HCT116 (cell line): ENCODE data around the gene ANXA3. TPM values are rescaled to one million over a fixed set of nuclear protein-coding genes. Genes with fewer than 3 reads are reported as not detected.

ENCODE experiments used
- ATAC-seq: fragments of 200-7000 bp; cut with Tn5 transposase; 2 replicates; pipeline ENCODE4 v1.9.1; 2020; ENCODE audit warnings: mild to moderate bottlenecking, moderate library complexity
- BruUV-seq: library from RNA; stranded (reverse); fragments of 400-500 nt; replicated peaks from 2 replicates; lab custom pipeline; 2021; lab: Mats Ljungman, UMichigan
- CTCF ChIA-PET: fragments of 300-600 bp; sonication (Branson Sonifier 250); formaldehyde crosslinking; loops from one replicate; lab custom pipeline; 2021; ENCODE audit warnings: antibody characterized with exemption; lab: Charles Lee
- POLR2A ChIA-PET: fragments of 300-600, 350-600 bp; sonication (Branson Sonifier 250); formaldehyde crosslinking; loops from one replicate; lab custom pipeline; 2021; ENCODE audit warnings: antibody characterized with exemption; lab: Charles Lee
- RAD21 ChIA-PET, 2 experiments: fragments of 300-600 bp; sonication (Branson Sonifier 250); formaldehyde crosslinking; loops; one replicate each; lab custom pipeline; 2023; ENCODE audit warnings: low total read pairs in 2 of 2; ENCODE audit not compliant: uncharacterized antibody in 2 of 2, unreplicated experiment in 2 of 2, low non-redundant PET in 1 of 2; lab: Charles Lee
- DNase-seq: peaks from one replicate; pipeline ENCODE4 v3.0.0-alpha.2; 2010; ENCODE audit warnings: low read depth, low spot score
- H2AFZ ChIP-seq: fragments of 200-600 bp; shearing (Covaris generic), sonication (generic); 2 replicates; pipeline ENCODE4 v1.6.1; 2017; ENCODE audit warnings: low read depth, mixed run types, mixed read lengths, antibody characterized with exemption, low read length; ENCODE audit not compliant: poor library complexity, severe bottlenecking
- H3K27ac ChIP-seq: 2 replicates; pipeline ENCODE4 v1.5.1; 2012; ENCODE audit warnings: low read depth, low read length
- H3K27me3 ChIP-seq: fragments of 200-600 bp; sonication (generic); 2 replicates; pipeline ENCODE4 v1.6.1; 2016; ENCODE audit warnings: mixed run types, low read length, mixed read lengths; ENCODE audit not compliant: insufficient read depth
- H3K36me3 ChIP-seq, 2 experiments: fragments of 200-500 bp in 1 of 2; fragments of 200-600 bp in 1 of 2; sonication (Bioruptor generic) in 1 of 2; sonication (generic) in 1 of 2; 2 replicates each; pipeline versions ENCODE4 v1.5.1 to v1.6.1; 2014 to 2016; ENCODE audit warnings: low read length in 2 of 2, inconsistent platforms in 1 of 2, mixed read lengths in 1 of 2, mixed run types in 1 of 2; ENCODE audit not compliant: insufficient read depth in 2 of 2, control insufficient read depth in 1 of 2
- H3K4me1 ChIP-seq, 2 experiments: fragments of 200-600 bp in 1 of 2; sonication (generic) in 1 of 2; 2 replicates each; pipeline versions ENCODE4 v1.5.1 to v1.6.1; 2012 to 2017; ENCODE audit warnings: low read length in 2 of 2, inconsistent platforms in 1 of 2, mild to moderate bottlenecking in 1 of 2, mixed read lengths in 1 of 2, mixed run types in 1 of 2, moderate library complexity in 1 of 2; ENCODE audit not compliant: insufficient read depth in 2 of 2, control insufficient read depth in 1 of 2
- H3K4me2 ChIP-seq: fragments of 200-600 bp; sonication (generic); 2 replicates; pipeline ENCODE4 v1.6.1; 2017; ENCODE audit warnings: mixed run types, low read length, mixed read lengths
- H3K4me3 ChIP-seq, 2 experiments: fragments of 200-600 bp in 1 of 2; sonication (generic) in 1 of 2; replicated peaks in 1 of 2; 2 replicates each; pipeline ENCODE4 v1.5.1; 2011 to 2016; ENCODE audit warnings: low read length in 2 of 2, control low read depth in 1 of 2, low read depth in 1 of 2, mild to moderate bottlenecking in 1 of 2, mixed read lengths in 1 of 2, mixed run types in 1 of 2
- H3K79me2 ChIP-seq: fragments of 200-600 bp; sonication (generic); 2 replicates; pipeline ENCODE4 v1.6.1; 2017; ENCODE audit warnings: mild to moderate bottlenecking, mixed run types, low read length, moderate library complexity, mixed read lengths; ENCODE audit not compliant: insufficient read depth
- H3K9ac ChIP-seq: fragments of 200-600 bp; sonication (generic); 2 replicates; pipeline ENCODE4 v1.6.1; 2016; ENCODE audit warnings: low read length, mixed read lengths
- H3K9me2 ChIP-seq: fragments of 200-600 bp; sonication (generic), shearing (Covaris generic); 2 replicates; pipeline ENCODE4 v1.6.1; 2017; ENCODE audit warnings: mixed run types, mild to moderate bottlenecking, moderate library complexity; ENCODE audit not compliant: insufficient read depth
- H3K9me3 ChIP-seq, 2 experiments: fragments of 200-500 bp in 1 of 2; fragments of 200-600 bp in 1 of 2; sonication (Bioruptor generic) in 1 of 2; sonication (generic) in 1 of 2; 2 replicates each; pipeline ENCODE4 v1.6.1; 2014 to 2017; ENCODE audit warnings: low read length in 2 of 2, mixed read lengths in 2 of 2, inconsistent platforms in 1 of 2, low read depth in 1 of 2, mild to moderate bottlenecking in 1 of 2, mixed run types in 1 of 2, moderate library complexity in 1 of 2; ENCODE audit not compliant: control insufficient read depth in 1 of 2, insufficient read depth in 1 of 2
- H4K20me1 ChIP-seq: fragments of 200-600 bp; sonication (generic), shearing (Covaris generic); 2 replicates; pipeline ENCODE4 v1.6.1; 2017; ENCODE audit warnings: mixed run types, mild to moderate bottlenecking, moderate library complexity; ENCODE audit not compliant: insufficient read depth
- CEBPB ChIP-seq: IDR thresholded peaks from 2 replicates; pipeline ENCODE4 v1.6.1; 2012; ENCODE audit warnings: low read depth
- EGR1 ChIP-seq: IDR thresholded peaks from 2 replicates; pipeline ENCODE4 v1.6.1; 2012; ENCODE audit warnings: low read depth
- ELF1 ChIP-seq: IDR thresholded peaks from 2 replicates; pipeline ENCODE4 v1.6.1; 2012; ENCODE audit warnings: low read depth, borderline replicate concordance
- EZH2 ChIP-seq: fragments of 200-600 bp; sonication (generic); IDR thresholded peaks from 2 replicates; pipeline ENCODE4 v1.6.1; 2017; ENCODE audit warnings: antibody characterized with exemption, mixed run types
- EZH2phosphoT487 ChIP-seq: fragments of 200-600 bp; IDR thresholded peaks from 2 replicates; pipeline ENCODE4 v1.6.1; 2018; ENCODE audit warnings: antibody characterized with exemption, borderline replicate concordance
- POLR2AphosphoS5 ChIP-seq: IDR thresholded peaks from 2 replicates; pipeline ENCODE4 v1.6.1; 2011; ENCODE audit warnings: mild to moderate bottlenecking, low read depth, low read length, moderate library complexity
- RAD21 ChIP-seq: IDR thresholded peaks from 2 replicates; pipeline ENCODE4 v1.6.1; 2012; ENCODE audit warnings: low read depth, mild to moderate bottlenecking
- SP1 ChIP-seq: IDR thresholded peaks from 2 replicates; pipeline ENCODE4 v1.6.1; 2012; ENCODE audit warnings: low read depth
- SRF ChIP-seq: IDR thresholded peaks from 2 replicates; pipeline ENCODE4 v1.6.1; 2012; ENCODE audit warnings: low read depth
- YY1 ChIP-seq: IDR thresholded peaks from 2 replicates; pipeline ENCODE4 v1.6.1; 2011; ENCODE audit warnings: low read length, low read depth, moderate library complexity, mild to moderate bottlenecking; ENCODE audit not compliant: insufficient replicate concordance; ENCODE audit errors: extremely low read depth
- intact Hi-C: fragments of 100-400 bp; cut with micrococcal nuclease; formaldehyde crosslinking; loops from 2 replicates; pipeline ENCODE4 v1.10.0; 2022
- total RNA-seq: library from RNA; stranded (reverse); gene quantifications from one replicate; pipeline ENCODE4 v1.2.1, GENCODE V29; 2021; ENCODE audit not compliant: unreplicated experiment
- TF ChIP-seq, protein P1 (sequence below): IDR thresholded peaks from 2 replicates; pipeline ENCODE4 v1.6.1; 2012; ENCODE audit warnings: low read depth
- TF ChIP-seq, protein P2 (sequence below): IDR thresholded peaks from 2 replicates; pipeline ENCODE4 v1.6.1; 2012
- TF ChIP-seq, protein P3 (sequence below): IDR thresholded peaks from 2 replicates; pipeline ENCODE4 v1.6.1; 2012
- TF ChIP-seq, protein P4 (sequence below): IDR thresholded peaks from 2 replicates; pipeline ENCODE4 v1.6.1; 2011; ENCODE audit warnings: mild to moderate bottlenecking, low read length, moderate library complexity; ENCODE audit not compliant: insufficient replicate concordance; ENCODE audit errors: extremely low read depth

Gene ANXA3
- total RNA-seq, 1 experiment from 2014 or later, result 158 TPM

DNA sequence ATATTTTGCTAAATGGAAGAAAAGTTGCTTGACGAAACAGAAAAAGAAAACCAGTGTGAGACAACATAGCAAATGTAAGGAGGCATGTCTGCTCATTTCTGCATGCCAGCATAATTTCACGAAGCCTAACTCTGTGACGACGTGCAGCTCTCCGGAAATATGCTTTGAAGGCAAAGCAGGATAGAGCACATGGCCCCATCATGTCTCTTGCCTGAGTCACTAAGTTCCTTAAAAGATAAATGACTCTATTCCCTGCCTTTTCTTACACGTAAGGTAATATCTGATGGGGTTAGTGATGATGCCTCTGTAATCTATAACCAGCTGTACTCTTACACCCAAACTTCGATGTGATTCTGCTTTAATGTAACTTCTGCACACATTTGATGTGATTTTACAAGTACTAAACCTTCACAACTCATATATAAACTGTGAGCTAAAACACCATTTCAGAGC is 64.5 kb downstream of the ANXA3 start (continued):
- TF ChIP-seq, protein P1, sequence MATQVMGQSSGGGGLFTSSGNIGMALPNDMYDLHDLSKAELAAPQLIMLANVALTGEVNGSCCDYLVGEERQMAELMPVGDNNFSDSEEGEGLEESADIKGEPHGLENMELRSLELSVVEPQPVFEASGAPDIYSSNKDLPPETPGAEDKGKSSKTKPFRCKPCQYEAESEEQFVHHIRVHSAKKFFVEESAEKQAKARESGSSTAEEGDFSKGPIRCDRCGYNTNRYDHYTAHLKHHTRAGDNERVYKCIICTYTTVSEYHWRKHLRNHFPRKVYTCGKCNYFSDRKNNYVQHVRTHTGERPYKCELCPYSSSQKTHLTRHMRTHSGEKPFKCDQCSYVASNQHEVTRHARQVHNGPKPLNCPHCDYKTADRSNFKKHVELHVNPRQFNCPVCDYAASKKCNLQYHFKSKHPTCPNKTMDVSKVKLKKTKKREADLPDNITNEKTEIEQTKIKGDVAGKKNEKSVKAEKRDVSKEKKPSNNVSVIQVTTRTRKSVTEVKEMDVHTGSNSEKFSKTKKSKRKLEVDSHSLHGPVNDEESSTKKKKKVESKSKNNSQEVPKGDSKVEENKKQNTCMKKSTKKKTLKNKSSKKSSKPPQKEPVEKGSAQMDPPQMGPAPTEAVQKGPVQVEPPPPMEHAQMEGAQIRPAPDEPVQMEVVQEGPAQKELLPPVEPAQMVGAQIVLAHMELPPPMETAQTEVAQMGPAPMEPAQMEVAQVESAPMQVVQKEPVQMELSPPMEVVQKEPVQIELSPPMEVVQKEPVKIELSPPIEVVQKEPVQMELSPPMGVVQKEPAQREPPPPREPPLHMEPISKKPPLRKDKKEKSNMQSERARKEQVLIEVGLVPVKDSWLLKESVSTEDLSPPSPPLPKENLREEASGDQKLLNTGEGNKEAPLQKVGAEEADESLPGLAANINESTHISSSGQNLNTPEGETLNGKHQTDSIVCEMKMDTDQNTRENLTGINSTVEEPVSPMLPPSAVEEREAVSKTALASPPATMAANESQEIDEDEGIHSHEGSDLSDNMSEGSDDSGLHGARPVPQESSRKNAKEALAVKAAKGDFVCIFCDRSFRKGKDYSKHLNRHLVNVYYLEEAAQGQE, result no peak
- TF ChIP-seq, protein P2, sequence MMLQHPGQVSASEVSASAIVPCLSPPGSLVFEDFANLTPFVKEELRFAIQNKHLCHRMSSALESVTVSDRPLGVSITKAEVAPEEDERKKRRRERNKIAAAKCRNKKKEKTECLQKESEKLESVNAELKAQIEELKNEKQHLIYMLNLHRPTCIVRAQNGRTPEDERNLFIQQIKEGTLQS, result no peak
- TF ChIP-seq POLR2AphosphoS5, result no peak
- TF ChIP-seq SP1, result no peak
- no peak for TF ChIP-seq EZH2phosphoT487
- no peak for TF ChIP-seq EZH2
- no peak for TF ChIP-seq RAD21

DNA sequence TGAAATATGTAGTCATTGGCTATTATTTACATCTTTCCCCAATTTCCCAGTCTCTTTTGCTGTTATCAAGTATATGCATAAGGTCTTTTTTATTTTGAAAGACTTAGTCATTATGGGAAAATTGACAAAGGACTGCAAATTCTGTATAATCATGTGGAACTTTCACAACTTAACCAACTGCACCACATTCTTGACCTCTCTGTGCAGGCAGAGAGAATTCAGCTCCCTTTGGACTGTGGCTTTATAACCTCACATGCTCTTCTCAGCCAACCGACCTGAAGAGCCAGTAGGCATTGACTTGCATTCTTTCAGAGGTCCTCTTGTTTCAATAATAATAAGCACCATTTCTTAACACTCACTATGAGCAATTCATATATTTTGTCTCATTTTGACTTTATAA is 66.9 kb downstream of the ANXA3 start:
- ChIA-PET CTCF (no interaction called here), POLR2A (no interaction called here), RAD21 (no interaction called here)
- Histone ChIP-seq H3K4me2 (no peak overlapping the region), H3K9me3 (no peaks in the 10 kb centered on the region), H3K36me3 (no peaks in the 10 kb centered on the region), H4K20me1 (no peaks in the 10 kb centered on the region), H3K9me2 (no peaks in the 10 kb centered on the region), H3K27me3 (no peaks in the 10 kb centered on the region), H3K9ac (no peak overlapping the region), H3K79me2 (no peaks in the 10 kb centered on the region), H3K27ac (no peak overlapping the region), H3K4me3 (no peak overlapping the region), H3K4me1 (peaks cover 0 to 17% of the 10 kb centered on the region in 2 experiments; a peak in 2 of 4 replicates), H2AFZ (no peak overlapping the region)
- intact Hi-C loops, result no loop called here
- DNase-seq (no peak), ATAC-seq (no peak)
- BruUV-seq, result no TSS peak
- TF ChIP-seq RAD21 (no peak), YY1 (no peak), SRF (no peak), CEBPB (no peak), SP1 (no peak), EZH2phosphoT487 (no peak), ELF1 (no peak), EZH2 (no peak), EGR1 (no peak)
- TF ChIP-seq, protein P3, sequence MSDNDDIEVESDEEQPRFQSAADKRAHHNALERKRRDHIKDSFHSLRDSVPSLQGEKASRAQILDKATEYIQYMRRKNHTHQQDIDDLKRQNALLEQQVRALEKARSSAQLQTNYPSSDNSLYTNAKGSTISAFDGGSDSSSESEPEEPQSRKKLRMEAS, result no peak
- TF ChIP-seq, protein P1, result no peak
- TF ChIP-seq, protein P2, result no peak
- TF ChIP-seq, protein P4, sequence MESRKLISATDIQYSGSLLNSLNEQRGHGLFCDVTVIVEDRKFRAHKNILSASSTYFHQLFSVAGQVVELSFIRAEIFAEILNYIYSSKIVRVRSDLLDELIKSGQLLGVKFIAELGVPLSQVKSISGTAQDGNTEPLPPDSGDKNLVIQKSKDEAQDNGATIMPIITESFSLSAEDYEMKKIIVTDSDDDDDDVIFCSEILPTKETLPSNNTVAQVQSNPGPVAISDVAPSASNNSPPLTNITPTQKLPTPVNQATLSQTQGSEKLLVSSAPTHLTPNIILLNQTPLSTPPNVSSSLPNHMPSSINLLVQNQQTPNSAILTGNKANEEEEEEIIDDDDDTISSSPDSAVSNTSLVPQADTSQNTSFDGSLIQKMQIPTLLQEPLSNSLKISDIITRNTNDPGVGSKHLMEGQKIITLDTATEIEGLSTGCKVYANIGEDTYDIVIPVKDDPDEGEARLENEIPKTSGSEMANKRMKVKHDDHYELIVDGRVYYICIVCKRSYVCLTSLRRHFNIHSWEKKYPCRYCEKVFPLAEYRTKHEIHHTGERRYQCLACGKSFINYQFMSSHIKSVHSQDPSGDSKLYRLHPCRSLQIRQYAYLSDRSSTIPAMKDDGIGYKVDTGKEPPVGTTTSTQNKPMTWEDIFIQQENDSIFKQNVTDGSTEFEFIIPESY, result no peak
